ENCODE results near the gene H1-8.

DNA sequence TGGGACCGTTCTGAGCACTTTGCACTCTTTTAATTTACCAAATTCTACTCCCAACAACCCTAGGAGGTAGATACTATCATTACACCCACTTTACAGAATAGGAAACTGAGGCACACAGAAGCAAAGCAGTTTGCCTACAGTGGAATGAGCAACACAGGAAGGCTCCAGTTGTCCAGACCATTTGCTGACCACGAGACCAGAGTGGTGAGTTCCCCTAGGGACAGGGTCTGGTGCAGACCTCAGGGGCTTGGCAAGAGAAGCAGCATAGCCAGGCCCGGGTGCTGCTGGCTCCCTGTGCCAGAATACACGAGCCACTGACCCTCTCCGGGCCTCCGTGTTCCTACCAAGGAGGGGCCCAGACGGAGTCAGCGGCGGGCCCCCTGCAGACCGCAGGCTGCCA, 37.0 kb downstream of the H1-8 start:
- TF ChIP-seq POLR2A (IDR thresholded peaks at IDR 0.05) = no peak
- no peak for TF ChIP-seq CTCF (IDR thresholded peaks at IDR 0.05)
